Kidney (tissue), 14 donors: ENCODE data around the gene TXLNA. TPM values are rescaled to one million over a fixed set of nuclear protein-coding genes. Genes with fewer than 3 reads are reported as not detected.
"Not testable (repeated sequence)": the region's sequence is repeated elsewhere in the genome, so short reads cannot be mapped to it uniquely, and the experiment has no call there.

Experiments used
- DNase-seq, 5 donors: peaks; one replicate each; pipeline ENCODE4 v3.0.0-alpha.2; 2013 to 2020
- FAIRE-seq: peaks from 2 replicates; lab custom pipeline; 2012; peaks lifted over from hg19 to GRCh38; lab: Jason Lieb, UNC
- H3K27ac ChIP-seq, 2 donors: one replicate each; pipeline ENCODE4 v1.7.0; 2013; ENCODE audit warnings: low read depth in 2 of 2, low read length in 2 of 2, inconsistent platforms in 1 of 2
- H3K27me3 ChIP-seq: one replicate; pipeline ENCODE4 v1.7.1; 2013; ENCODE audit warnings: low read length, inconsistent platforms; ENCODE audit not compliant: control insufficient read depth, insufficient read depth
- H3K36me3 ChIP-seq, 3 donors: one replicate each; pipeline versions ENCODE4 v1.7.0 to v1.7.1; 2013; ENCODE audit warnings: low read length in 3 of 3, control low read depth in 1 of 3, inconsistent platforms in 1 of 3; ENCODE audit not compliant: insufficient read depth in 3 of 3, control insufficient read depth in 2 of 3
- H3K4me1 ChIP-seq, 3 donors: one replicate each; pipeline versions ENCODE4 v1.7.0 to v1.7.1; 2013; ENCODE audit warnings: low read length in 3 of 3, inconsistent platforms in 1 of 3, low read depth in 1 of 3; ENCODE audit not compliant: control insufficient read depth in 2 of 3, insufficient read depth in 2 of 3
- H3K4me3 ChIP-seq, 3 donors: one replicate each; pipeline versions ENCODE4 v1.7.0 to v1.8.1; 2013; ENCODE audit warnings: low read length in 3 of 3, control low read depth in 1 of 3, inconsistent platforms in 1 of 3
- H3K9ac ChIP-seq, 3 donors: one replicate each; pipeline versions ENCODE4 v1.7.0 to v1.7.1; 2013; ENCODE audit warnings: low read length in 3 of 3, control low read depth in 1 of 3, inconsistent platforms in 1 of 3
- H3K9me3 ChIP-seq, 3 donors: one replicate each; pipeline versions ENCODE4 v1.7.0 to v1.7.1; 2013; ENCODE audit warnings: low read length in 3 of 3, control low read depth in 1 of 3, inconsistent platforms in 1 of 3; ENCODE audit not compliant: control insufficient read depth in 2 of 3, insufficient read depth in 1 of 3
- CTCF ChIP-seq: IDR thresholded peaks from 3 replicates; pipeline ENCODE4 v1.5.1; 2012; ENCODE audit warnings: mild to moderate bottlenecking, moderate library complexity, borderline replicate concordance; ENCODE audit not compliant: insufficient read depth; ENCODE audit errors: extremely low read depth
- intact Hi-C: fragments of 100-400 bp; cut with DNase I; formaldehyde crosslinking; loops from one replicate; pipeline ENCODE4 v1.11.1; 2022
- polyA plus RNA-seq: library from polyadenylated mRNA; stranded (reverse); fragments of 350-450 nt; fragmentation: Illumina TruSeq; extraction: RNeasy Lipid Tissue Mini Kit (QIAGEN cat#74804); gene quantifications from one replicate; pipeline ENCODE4 v1.2.3, GENCODE V29; 2014; ENCODE audit warnings: low read depth, low replicate concordance; ENCODE audit not compliant: insufficient read depth
- total RNA-seq: library from RNA; stranded (reverse); fragmentation: NEBNext Ultra II Directional; extraction: Animal tissue kit (Norgen Biotek cat#: 25700); gene quantifications from one replicate; pipeline ENCODE4 v1.2.1, GENCODE V29; 2021
- donor health status: control.
- donor health status: control.
- donor health status: control.
- donor health status: control.
- donor health status: control.
- donor health status: DM: yes; HTN: yes; CAD: no.
- donor health status: Normal renal cell carcinoma (clear cell type).

TXLNA gene
- total and polyA plus RNA-seq, 2 donors from 2014 or later: 19.9 to 58.6 TPM

- no peak for FAIRE-seq
Observed at GRCh38 chr1:32150847-32151246, 28.6 kb upstream of the TXLNA start.

GRCh38 chr1:32151319-32151787 lies 28.1 kb upstream of the TXLNA start:
- Histone ChIP-seq H3K27me3 (no peaks in the 10 kb centered on the region), H3K9ac (no peak overlapping the region), H3K4me3 (no peak overlapping the region), H3K27ac (no peak overlapping the region), H3K36me3 (peaks cover 0 to 7% (median 0%) of the 10 kb centered on the region in 3 donors), H3K4me1 (no peaks in the 10 kb centered on the region), H3K9me3 (no peaks in the 10 kb centered on the region)
- intact Hi-C loops: no loop called here
- FAIRE-seq (no peak), DNase-seq (peak in 2 of 5 donors; percentile 29 to 71)
- no peak for TF ChIP-seq CTCF

More at GRCh38 chr1:32150847-32151246, 28.6 kb upstream of the TXLNA start:
- intact Hi-C loops: no loop called here
- H3K27ac ChIP-seq: no peak overlapping the region
- H3K4me3 ChIP-seq: no peak overlapping the region
- H3K9ac ChIP-seq: no peak overlapping the region
- no peak for TF ChIP-seq CTCF
- H3K9me3 ChIP-seq: no peaks in the 10 kb centered on the region
- DNase-seq: peak in 1 of 5 donors; percentile 23
- H3K4me1 ChIP-seq: no peaks in the 10 kb centered on the region
- H3K27me3 ChIP-seq: no peaks in the 10 kb centered on the region
- H3K36me3 ChIP-seq: peaks cover 0 to 3% (median 0%) of the 10 kb centered on the region in 3 donors

GRCh38 chr1:32159189-32159588 lies 20.3 kb upstream of the TXLNA start:
- no peak overlapping the region for H3K27ac ChIP-seq
- H3K4me3 ChIP-seq: no peak overlapping the region
- no peaks in the 10 kb centered on the region for H3K4me1 ChIP-seq
- intact Hi-C loops: no loop called here
- DNase-seq (no peak), FAIRE-seq (no peak)
- TF ChIP-seq CTCF: no peak
- H3K9ac ChIP-seq: no peak overlapping the region
- H3K36me3 ChIP-seq: peaks cover 18 to 73% (median 36%) of the 10 kb centered on the region in 3 donors
- no peaks in the 10 kb centered on the region for H3K27me3 ChIP-seq
- H3K9me3 ChIP-seq: no peaks in the 10 kb centered on the region

GRCh38 chr1:32163405-32163804 lies 16.1 kb upstream of the TXLNA start:
- H3K4me3 ChIP-seq: no peak overlapping the region
- H3K4me1 ChIP-seq: no peaks in the 10 kb centered on the region
- DNase-seq (no peak), FAIRE-seq (no peak)
- no peak for TF ChIP-seq CTCF
- H3K9ac ChIP-seq: no peak overlapping the region
- no peaks in the 10 kb centered on the region for H3K9me3 ChIP-seq
- intact Hi-C loops: no loop called here
- H3K36me3 ChIP-seq: peaks cover 10 to 64% (median 32%) of the 10 kb centered on the region in 3 donors
- H3K27ac ChIP-seq: no peak overlapping the region
- no peaks in the 10 kb centered on the region for H3K27me3 ChIP-seq

GRCh38 chr1:32165633-32166032 lies 13.8 kb upstream of the TXLNA start:
- H3K4me3 ChIP-seq, intact Hi-C loops, H3K9me3 ChIP-seq, FAIRE-seq, H3K27me3 ChIP-seq, H3K27ac ChIP-seq, H3K9ac ChIP-seq, H3K4me1 ChIP-seq, DNase-seq: not testable (repeated sequence)
- peaks cover 4 to 60% (median 41%) of the 10 kb centered on the region in 3 donors for H3K36me3 ChIP-seq
